ENCODE data around the gene LMO7.

DNA sequence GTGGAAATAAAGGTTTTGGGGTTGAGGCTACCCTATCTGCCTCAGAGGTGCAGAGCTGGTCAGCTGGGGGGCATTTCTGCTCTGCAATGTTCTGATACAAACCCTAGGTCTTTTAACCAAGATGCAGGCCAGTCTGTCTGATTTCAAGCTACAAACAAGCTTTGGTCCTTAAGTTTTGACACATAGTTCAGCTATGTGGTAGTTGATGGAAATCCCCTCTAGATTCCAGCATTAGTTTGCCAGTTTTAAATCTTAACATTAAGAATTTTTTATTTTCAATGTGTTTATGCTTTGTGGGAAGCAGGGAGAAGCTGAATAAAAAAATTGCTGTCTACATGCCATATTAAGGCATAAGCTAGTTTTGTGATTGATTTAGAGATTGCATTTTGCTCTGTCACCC lies 225.7 kb downstream of the LMO7 start:
- TF ChIP-seq, protein P1, sequence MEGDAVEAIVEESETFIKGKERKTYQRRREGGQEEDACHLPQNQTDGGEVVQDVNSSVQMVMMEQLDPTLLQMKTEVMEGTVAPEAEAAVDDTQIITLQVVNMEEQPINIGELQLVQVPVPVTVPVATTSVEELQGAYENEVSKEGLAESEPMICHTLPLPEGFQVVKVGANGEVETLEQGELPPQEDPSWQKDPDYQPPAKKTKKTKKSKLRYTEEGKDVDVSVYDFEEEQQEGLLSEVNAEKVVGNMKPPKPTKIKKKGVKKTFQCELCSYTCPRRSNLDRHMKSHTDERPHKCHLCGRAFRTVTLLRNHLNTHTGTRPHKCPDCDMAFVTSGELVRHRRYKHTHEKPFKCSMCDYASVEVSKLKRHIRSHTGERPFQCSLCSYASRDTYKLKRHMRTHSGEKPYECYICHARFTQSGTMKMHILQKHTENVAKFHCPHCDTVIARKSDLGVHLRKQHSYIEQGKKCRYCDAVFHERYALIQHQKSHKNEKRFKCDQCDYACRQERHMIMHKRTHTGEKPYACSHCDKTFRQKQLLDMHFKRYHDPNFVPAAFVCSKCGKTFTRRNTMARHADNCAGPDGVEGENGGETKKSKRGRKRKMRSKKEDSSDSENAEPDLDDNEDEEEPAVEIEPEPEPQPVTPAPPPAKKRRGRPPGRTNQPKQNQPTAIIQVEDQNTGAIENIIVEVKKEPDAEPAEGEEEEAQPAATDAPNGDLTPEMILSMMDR (IDR thresholded peaks at IDR 0.05) = no peak
- no peak for TF ChIP-seq POLR2A (IDR thresholded peaks at IDR 0.05)
